HepG2 (cell line): ENCODE results near the gene AGRN. TPM values are rescaled to one million over a fixed set of nuclear protein-coding genes. Genes with fewer than 3 reads are reported as not detected.

Experiments used
- ERF ChIP-seq: IDR thresholded peaks from 2 replicates; pipeline ENCODE4 v1.6.1; 2018; ENCODE audit warnings: missing biosample characterization, missing genetic modification reagents
- ESRRA ChIP-seq: sonication (generic); formaldehyde crosslinking; IDR thresholded peaks from 2 replicates; pipeline ENCODE4 v1.5.1; 2020; ENCODE audit warnings: mild to moderate bottlenecking, low read depth, missing genetic modification reagents
- LCORL ChIP-seq, 2 experiments: fragments of 450-650 bp in 1 of 2; sonication (generic) in 1 of 2; formaldehyde crosslinking in 1 of 2; IDR thresholded peaks; 2 replicates each; pipeline versions ENCODE4 v1.5.0 to v1.6.1; 2017 to 2020; ENCODE audit warnings: antibody characterized with exemption in 1 of 2, missing genetic modification reagents in 1 of 2
- REPIN1 ChIP-seq: sonication (generic); formaldehyde crosslinking; IDR thresholded peaks from 2 replicates; pipeline ENCODE4 v1.8.0; 2022; ENCODE audit warnings: missing genetic modification reagents, low read depth, mild to moderate bottlenecking, borderline replicate concordance
- SIX1 ChIP-seq: sonication (generic); formaldehyde crosslinking; IDR thresholded peaks from 2 replicates; pipeline ENCODE4 v1.4.0; 2020; ENCODE audit warnings: missing genetic modification reagents, borderline replicate concordance
- TBP ChIP-seq: sonication (generic); formaldehyde crosslinking; IDR thresholded peaks from 2 replicates; pipeline ENCODE4 v1.5.0; 2020; ENCODE audit warnings: missing genetic modification reagents
- THAP11 ChIP-seq: IDR thresholded peaks from 2 replicates; pipeline ENCODE4 v1.6.1; 2016; ENCODE audit warnings: missing biosample characterization, missing genetic modification reagents
- ZNF530 ChIP-seq: sonication (generic); formaldehyde crosslinking; IDR thresholded peaks from 2 replicates; pipeline ENCODE4 v1.5.0; 2020; ENCODE audit warnings: low read depth, mild to moderate bottlenecking, missing genetic modification reagents
- ZNF556 ChIP-seq: sonication (generic); formaldehyde crosslinking; IDR thresholded peaks from 2 replicates; pipeline ENCODE4 v1.4.0; 2020; ENCODE audit warnings: mild to moderate bottlenecking, missing genetic modification reagents, borderline replicate concordance
- ZNF563 ChIP-seq: sonication (generic); formaldehyde crosslinking; IDR thresholded peaks from 2 replicates; pipeline ENCODE4 v1.8.0; 2022; ENCODE audit warnings: mild to moderate bottlenecking, moderate library complexity, missing genetic modification reagents
- ZNF570 ChIP-seq: sonication (generic); formaldehyde crosslinking; IDR thresholded peaks from 2 replicates; pipeline ENCODE4 v1.4.0; 2020; ENCODE audit warnings: mild to moderate bottlenecking, missing genetic modification reagents, borderline replicate concordance
- ZNF878 ChIP-seq: sonication (generic); formaldehyde crosslinking; IDR thresholded peaks from 2 replicates; pipeline ENCODE4 v1.8.1; 2023; ENCODE audit warnings: mild to moderate bottlenecking, missing genetic modification reagents, moderate library complexity
- polyA plus RNA-seq, 8 experiments: library from polyadenylated mRNA; depleted of rRNA in 3 of 8; stranded (reverse) in 7 of 8; unstranded in 1 of 8; fragments of >200 nt; fragmentation: Illumina TruSeq in 4 of 8; extraction: Trizol in 4 of 8; gene quantifications; 2 replicates each; pipeline versions ENCODE4 v1.2.1 to v1.2.3, GENCODE V29; 2011 to 2016; ENCODE audit warnings: low read depth in 4 of 8, missing spikeins in 1 of 8, mixed read lengths in 1 of 8; ENCODE audit not compliant: insufficient read depth in 1 of 8
- total RNA-seq, 5 experiments: library from RNA; depleted of rRNA; stranded (reverse); fragments of >200 nt; fragmentation: Illumina TruSeq; extraction: Trizol; gene quantifications; 2 replicates each; pipeline ENCODE4 v1.2.3, GENCODE V29; 2016; ENCODE audit warnings: low read depth in 1 of 5
- TF ChIP-seq, protein P1 (sequence below): sonication (generic); formaldehyde crosslinking; IDR thresholded peaks from 2 replicates; pipeline ENCODE4 v1.5.0; 2020; ENCODE audit warnings: mild to moderate bottlenecking, missing genetic modification reagents, borderline replicate concordance
- TF ChIP-seq, protein P2 (sequence below): sonication (generic); formaldehyde crosslinking; IDR thresholded peaks from 2 replicates; pipeline ENCODE4 v1.4.0; 2020; ENCODE audit warnings: missing genetic modification reagents, borderline replicate concordance
- TF ChIP-seq, protein P3 (sequence below): IDR thresholded peaks from 2 replicates; pipeline ENCODE4 v1.6.1; 2016; ENCODE audit warnings: low read depth
- TF ChIP-seq, protein P4 (sequence below): sonication (generic); formaldehyde crosslinking; IDR thresholded peaks from 2 replicates; pipeline ENCODE4 v1.4.0; 2020; ENCODE audit warnings: missing genetic modification reagents

The AGRN gene
- total and polyA plus RNA-seq, 2 of the 13 experiments (the other 11 are each of a cell fraction or from before 2014, with no cell fraction given), result 29.8 to 65.2 TPM

DNA sequence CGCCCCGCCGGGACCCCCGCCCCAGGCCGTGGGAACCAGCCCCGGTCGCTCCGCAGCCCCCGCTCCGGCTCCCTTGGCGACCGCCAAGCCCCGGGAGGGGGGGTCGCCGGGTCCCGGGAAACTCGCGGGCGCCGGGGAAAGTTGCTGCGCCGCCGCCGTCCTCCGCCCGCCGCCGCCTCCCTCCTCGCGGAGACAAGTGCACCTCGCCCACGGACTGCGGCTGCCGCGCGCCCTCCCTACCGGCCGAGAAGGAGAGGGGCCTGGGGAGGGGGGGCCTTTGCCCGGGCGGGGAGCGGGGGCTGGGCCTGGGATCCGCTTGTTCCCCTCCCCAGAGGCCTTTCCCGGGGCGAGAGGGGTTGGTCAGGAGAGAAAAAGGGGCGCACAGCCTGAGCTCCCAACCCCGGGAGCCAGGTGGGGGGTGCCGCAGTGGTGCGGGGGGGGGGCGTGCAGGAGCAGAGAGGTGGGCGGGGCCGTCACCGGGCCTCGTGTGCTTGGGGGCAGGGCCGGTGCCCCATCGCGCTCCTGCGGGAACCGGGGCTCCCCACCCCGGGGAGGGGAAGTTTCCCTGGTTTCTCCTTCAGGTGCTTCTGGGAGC lies 592 bp downstream of the AGRN start (continued):
- TF ChIP-seq, protein P1, sequence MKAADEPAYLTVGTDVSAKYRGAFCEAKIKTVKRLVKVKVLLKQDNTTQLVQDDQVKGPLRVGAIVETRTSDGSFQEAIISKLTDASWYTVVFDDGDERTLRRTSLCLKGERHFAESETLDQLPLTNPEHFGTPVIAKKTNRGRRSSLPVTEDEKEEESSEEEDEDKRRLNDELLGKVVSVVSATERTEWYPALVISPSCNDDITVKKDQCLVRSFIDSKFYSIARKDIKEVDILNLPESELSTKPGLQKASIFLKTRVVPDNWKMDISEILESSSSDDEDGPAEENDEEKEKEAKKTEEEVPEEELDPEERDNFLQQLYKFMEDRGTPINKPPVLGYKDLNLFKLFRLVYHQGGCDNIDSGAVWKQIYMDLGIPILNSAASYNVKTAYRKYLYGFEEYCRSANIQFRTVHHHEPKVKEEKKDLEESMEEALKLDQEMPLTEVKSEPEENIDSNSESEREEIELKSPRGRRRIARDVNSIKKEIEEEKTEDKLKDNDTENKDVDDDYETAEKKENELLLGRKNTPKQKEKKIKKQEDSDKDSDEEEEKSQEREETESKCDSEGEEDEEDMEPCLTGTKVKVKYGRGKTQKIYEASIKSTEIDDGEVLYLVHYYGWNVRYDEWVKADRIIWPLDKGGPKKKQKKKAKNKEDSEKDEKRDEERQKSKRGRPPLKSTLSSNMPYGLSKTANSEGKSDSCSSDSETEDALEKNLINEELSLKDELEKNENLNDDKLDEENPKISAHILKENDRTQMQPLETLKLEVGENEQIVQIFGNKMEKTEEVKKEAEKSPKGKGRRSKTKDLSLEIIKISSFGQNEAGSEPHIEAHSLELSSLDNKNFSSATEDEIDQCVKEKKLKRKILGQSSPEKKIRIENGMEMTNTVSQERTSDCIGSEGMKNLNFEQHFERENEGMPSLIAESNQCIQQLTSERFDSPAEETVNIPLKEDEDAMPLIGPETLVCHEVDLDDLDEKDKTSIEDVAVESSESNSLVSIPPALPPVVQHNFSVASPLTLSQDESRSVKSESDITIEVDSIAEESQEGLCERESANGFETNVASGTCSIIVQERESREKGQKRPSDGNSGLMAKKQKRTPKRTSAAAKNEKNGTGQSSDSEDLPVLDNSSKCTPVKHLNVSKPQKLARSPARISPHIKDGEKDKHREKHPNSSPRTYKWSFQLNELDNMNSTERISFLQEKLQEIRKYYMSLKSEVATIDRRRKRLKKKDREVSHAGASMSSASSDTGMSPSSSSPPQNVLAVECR (CRISPR knock-in tag), result peak; percentile 2; the same call in 1 of the 2 replicates
- TF ChIP-seq ZNF556 (peak; percentile 5; the same call in 1 of the 2 replicates), LCORL (IDR thresholded peaks at IDR 0.05) (no peak), LCORL (CRISPR knock-in tag; IDR thresholded peaks at IDR 0.05) (no peak), SIX1 (CRISPR knock-in tag) (no peak), ZNF530 (CRISPR knock-in tag) (no peak), ZNF878 (CRISPR knock-in tag) (no peak), THAP11 (no peak), TBP (CRISPR knock-in tag) (no peak), ZNF563 (CRISPR knock-in tag) (no peak), ESRRA (no peak), ERF (no peak), ZNF570 (CRISPR knock-in tag) (no peak), REPIN1 (CRISPR knock-in tag) (no peak)
- TF ChIP-seq, protein P2, sequence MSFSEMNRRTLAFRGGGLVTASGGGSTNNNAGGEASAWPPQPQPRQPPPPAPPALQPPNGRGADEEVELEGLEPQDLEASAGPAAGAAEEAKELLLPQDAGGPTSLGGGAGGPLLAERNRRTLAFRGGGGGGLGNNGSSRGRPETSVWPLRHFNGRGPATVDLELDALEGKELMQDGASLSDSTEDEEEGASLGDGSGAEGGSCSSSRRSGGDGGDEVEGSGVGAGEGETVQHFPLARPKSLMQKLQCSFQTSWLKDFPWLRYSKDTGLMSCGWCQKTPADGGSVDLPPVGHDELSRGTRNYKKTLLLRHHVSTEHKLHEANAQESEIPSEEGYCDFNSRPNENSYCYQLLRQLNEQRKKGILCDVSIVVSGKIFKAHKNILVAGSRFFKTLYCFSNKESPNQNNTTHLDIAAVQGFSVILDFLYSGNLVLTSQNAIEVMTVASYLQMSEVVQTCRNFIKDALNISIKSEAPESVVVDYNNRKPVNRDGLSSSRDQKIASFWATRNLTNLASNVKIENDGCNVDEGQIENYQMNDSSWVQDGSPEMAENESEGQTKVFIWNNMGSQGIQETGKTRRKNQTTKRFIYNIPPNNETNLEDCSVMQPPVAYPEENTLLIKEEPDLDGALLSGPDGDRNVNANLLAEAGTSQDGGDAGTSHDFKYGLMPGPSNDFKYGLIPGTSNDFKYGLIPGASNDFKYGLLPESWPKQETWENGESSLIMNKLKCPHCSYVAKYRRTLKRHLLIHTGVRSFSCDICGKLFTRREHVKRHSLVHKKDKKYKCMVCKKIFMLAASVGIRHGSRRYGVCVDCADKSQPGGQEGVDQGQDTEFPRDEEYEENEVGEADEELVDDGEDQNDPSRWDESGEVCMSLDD, result peak; percentile 39; the same call in 1 of the 2 replicates
- TF ChIP-seq, protein P3, sequence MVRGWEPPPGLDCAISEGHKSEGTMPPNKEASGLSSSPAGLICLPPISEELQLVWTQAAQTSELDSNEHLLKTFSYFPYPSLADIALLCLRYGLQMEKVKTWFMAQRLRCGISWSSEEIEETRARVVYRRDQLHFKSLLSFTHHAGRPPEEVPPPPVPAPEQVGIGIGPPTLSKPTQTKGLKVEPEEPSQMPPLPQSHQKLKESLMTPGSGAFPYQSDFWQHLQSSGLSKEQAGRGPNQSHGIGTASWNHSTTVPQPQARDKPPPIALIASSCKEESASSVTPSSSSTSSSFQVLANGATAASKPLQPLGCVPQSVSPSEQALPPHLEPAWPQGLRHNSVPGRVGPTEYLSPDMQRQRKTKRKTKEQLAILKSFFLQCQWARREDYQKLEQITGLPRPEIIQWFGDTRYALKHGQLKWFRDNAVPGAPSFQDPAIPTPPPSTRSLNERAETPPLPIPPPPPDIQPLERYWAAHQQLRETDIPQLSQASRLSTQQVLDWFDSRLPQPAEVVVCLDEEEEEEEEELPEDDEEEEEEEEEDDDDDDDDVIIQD (CRISPR knock-in tag), result no peak
- TF ChIP-seq, protein P4, sequence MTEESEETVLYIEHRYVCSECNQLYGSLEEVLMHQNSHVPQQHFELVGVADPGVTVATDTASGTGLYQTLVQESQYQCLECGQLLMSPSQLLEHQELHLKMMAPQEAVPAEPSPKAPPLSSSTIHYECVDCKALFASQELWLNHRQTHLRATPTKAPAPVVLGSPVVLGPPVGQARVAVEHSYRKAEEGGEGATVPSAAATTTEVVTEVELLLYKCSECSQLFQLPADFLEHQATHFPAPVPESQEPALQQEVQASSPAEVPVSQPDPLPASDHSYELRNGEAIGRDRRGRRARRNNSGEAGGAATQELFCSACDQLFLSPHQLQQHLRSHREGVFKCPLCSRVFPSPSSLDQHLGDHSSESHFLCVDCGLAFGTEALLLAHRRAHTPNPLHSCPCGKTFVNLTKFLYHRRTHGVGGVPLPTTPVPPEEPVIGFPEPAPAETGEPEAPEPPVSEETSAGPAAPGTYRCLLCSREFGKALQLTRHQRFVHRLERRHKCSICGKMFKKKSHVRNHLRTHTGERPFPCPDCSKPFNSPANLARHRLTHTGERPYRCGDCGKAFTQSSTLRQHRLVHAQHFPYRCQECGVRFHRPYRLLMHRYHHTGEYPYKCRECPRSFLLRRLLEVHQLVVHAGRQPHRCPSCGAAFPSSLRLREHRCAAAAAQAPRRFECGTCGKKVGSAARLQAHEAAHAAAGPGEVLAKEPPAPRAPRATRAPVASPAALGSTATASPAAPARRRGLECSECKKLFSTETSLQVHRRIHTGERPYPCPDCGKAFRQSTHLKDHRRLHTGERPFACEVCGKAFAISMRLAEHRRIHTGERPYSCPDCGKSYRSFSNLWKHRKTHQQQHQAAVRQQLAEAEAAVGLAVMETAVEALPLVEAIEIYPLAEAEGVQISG (CRISPR knock-in tag), result 0 out of 2 replicates have a peak, but pooled peaks have one; percentile 3
